ENCODE results near the gene PCDHGA5.

GRCh38 chr5:141403387-141403786 lies 39.4 kb downstream of the PCDHGA5 start:
- no peak for TF ChIP-seq CTCF (IDR thresholded peaks at IDR 0.05; ENCODE audit: low read depth, low read length)
- TF ChIP-seq POLR2A (IDR thresholded peaks at IDR 0.05; ENCODE audit: extremely low read depth, insufficient read length): no peak
- no peak for TF ChIP-seq MAX (IDR thresholded peaks at IDR 0.05; ENCODE audit: low read depth, low read length)
- no peak for TF ChIP-seq MYC (IDR thresholded peaks at IDR 0.05; ENCODE audit: low read depth, low read length)

All from NB4 (cell line).